ENCODE results near the gene CLIP1. TPM values are rescaled to one million over a fixed set of nuclear protein-coding genes. Genes with fewer than 3 reads are reported as not detected.

CLIP1 gene
- total and polyA plus RNA-seq, 4 donors, result 26.6 to 93.7 (median 45.8) TPM

- Histone ChIP-seq H3K27ac (ENCODE audit: low read depth in 1 of 2, low read length in 1 of 2) (no peak overlapping the region), H3K36me3 (ENCODE audit: control insufficient read depth in 4 of 4, insufficient read depth in 4 of 4, low read length in 4 of 4) (peaks cover 5 to 16% (median 10%) of the 10 kb centered on the region in 4 donors), H3K9ac (ENCODE audit: insufficient read depth in 1 of 2, low read length in 2 of 2) (no peak overlapping the region), H3K4me3 (no peak overlapping the region), H3K9me3 (ENCODE audit: control insufficient read depth in 4 of 4, insufficient read depth in 3 of 4, low read length in 3 of 4) (no peaks in the 10 kb centered on the region), H3K4me1 (ENCODE audit: control insufficient read depth in 5 of 5, insufficient read depth in 5 of 5, low read length in 5 of 5) (no peaks in the 10 kb centered on the region), H3K27me3 (ENCODE audit: control insufficient read depth in 3 of 3, insufficient read depth in 3 of 3, low read length in 2 of 3) (no peaks in the 10 kb centered on the region)
- DNase-seq, result no peak
- WGBS, 2 donors, result 95 to 96% methylated on average over 6 of the region's 6 CpGs
- no peak for ATAC-seq (ENCODE audit: insufficient read depth, low FRiP score)
- TF ChIP-seq CTCF (IDR thresholded peaks at IDR 0.05; ENCODE audit: control extremely low read depth, extremely low read depth), result no peak
These were observed 172.4 kb downstream of the CLIP1 start for GRCh38 chr12:122250047-122250446.

GRCh38 chr12:122245553-122245952 lies 176.9 kb downstream of the CLIP1 start:
- no peak overlapping the region for H3K27ac ChIP-seq (ENCODE audit: low read depth in 1 of 2, low read length in 1 of 2)

GRCh38 chr12:122244565-122245371 lies 177.7 kb downstream of the CLIP1 start:
- no peak for DNase-seq
- no peak overlapping the region for H3K9ac ChIP-seq (ENCODE audit: insufficient read depth in 1 of 2, low read length in 2 of 2)
- no peak overlapping the region for H3K4me3 ChIP-seq
- no peaks in the 10 kb centered on the region for H3K4me1 ChIP-seq (ENCODE audit: control insufficient read depth in 5 of 5, insufficient read depth in 5 of 5, low read length in 5 of 5)
- H3K27ac ChIP-seq (ENCODE audit: low read depth in 1 of 2, low read length in 1 of 2), result no peak overlapping the region
- 85 to 93% methylated on average over 11 of the region's 11 CpGs for WGBS, 2 donors
- no peak for ATAC-seq (ENCODE audit: insufficient read depth, low FRiP score)
- peaks cover 0 to 25% (median 9%) of the 10 kb centered on the region in 4 donors for H3K36me3 ChIP-seq (ENCODE audit: control insufficient read depth in 4 of 4, insufficient read depth in 4 of 4, low read length in 4 of 4)
- no peaks in the 10 kb centered on the region for H3K9me3 ChIP-seq (ENCODE audit: control insufficient read depth in 4 of 4, insufficient read depth in 3 of 4, low read length in 3 of 4)
- no peaks in the 10 kb centered on the region for H3K27me3 ChIP-seq (ENCODE audit: control insufficient read depth in 3 of 3, insufficient read depth in 3 of 3, low read length in 2 of 3)
- TF ChIP-seq CTCF (IDR thresholded peaks at IDR 0.05; ENCODE audit: control extremely low read depth, extremely low read depth), result no peak

More at GRCh38 chr12:122245553-122245952, 176.9 kb downstream of the CLIP1 start:
- DNase-seq (no peak), ATAC-seq (ENCODE audit: insufficient read depth, low FRiP score) (no peak)
- H3K27me3 ChIP-seq (ENCODE audit: control insufficient read depth in 3 of 3, insufficient read depth in 3 of 3, low read length in 2 of 3), result no peaks in the 10 kb centered on the region
- WGBS, 2 donors, result 96 to 97% methylated on average over 1 of the region's 1 CpG
- H3K36me3 ChIP-seq (ENCODE audit: control insufficient read depth in 4 of 4, insufficient read depth in 4 of 4, low read length in 4 of 4), result peaks cover 0 to 22% (median 9%) of the 10 kb centered on the region in 4 donors
- H3K9ac ChIP-seq (ENCODE audit: insufficient read depth in 1 of 2, low read length in 2 of 2), result no peak overlapping the region
- TF ChIP-seq CTCF (IDR thresholded peaks at IDR 0.05; ENCODE audit: control extremely low read depth, extremely low read depth), result no peak
- no peaks in the 10 kb centered on the region for H3K9me3 ChIP-seq (ENCODE audit: control insufficient read depth in 4 of 4, insufficient read depth in 3 of 4, low read length in 3 of 4)
- H3K4me3 ChIP-seq, result no peak overlapping the region
- no peaks in the 10 kb centered on the region for H3K4me1 ChIP-seq (ENCODE audit: control insufficient read depth in 5 of 5, insufficient read depth in 5 of 5, low read length in 5 of 5)

Data from lung (tissue), 12 donors.